NCI-H1436 (cell line): ENCODE measurements around the gene UCN2.
"Not testable (repeated sequence)": the region's sequence is repeated elsewhere in the genome, so short reads cannot be mapped to it uniquely, and the experiment has no call there.

Source experiments
- DNase-seq: peaks from one replicate; lab custom pipeline; 2025; lab: John Stamatoyannopoulos, UW

The UCN2 gene

DNA sequence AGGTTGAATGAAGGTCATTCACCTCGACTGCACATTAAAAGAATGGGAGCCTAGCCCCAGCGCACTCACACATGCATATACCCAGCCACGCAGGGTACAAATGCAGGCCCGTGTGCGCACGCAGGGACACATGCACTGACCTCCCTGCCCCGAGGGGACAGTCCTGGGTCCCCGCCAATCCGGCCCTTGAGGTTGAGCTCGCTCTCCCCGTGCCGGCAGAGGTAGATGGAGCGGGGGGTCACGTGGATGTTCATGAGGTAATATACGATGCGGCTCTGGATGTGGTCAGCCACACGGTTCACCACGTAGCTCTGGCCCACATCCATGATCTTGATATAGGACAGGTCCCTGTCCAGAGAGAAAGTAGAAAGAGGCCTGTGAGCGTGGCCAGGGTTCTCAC lies 27.5 kb downstream of the UCN2 start:
- DNase-seq = no peak

DNA sequence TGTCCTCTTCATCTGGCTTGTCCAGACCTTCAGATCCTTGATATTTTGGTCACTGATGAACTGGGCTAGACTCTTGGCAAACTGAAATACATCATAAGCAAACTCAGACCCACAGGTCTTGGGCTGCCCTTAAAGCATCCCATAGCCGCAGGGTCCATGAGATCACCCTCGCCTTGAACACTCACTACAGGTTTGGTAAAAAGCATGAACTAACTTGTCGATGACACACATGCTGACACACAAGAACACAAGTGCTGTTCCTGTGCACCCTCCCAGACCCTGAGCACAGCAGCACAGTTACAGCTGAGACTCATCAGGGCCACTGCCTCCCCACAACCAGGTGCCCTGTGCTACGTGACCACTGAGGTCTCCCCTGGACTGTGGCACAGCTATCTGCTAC lies 28.0 kb downstream of the UCN2 start:
- no peak for DNase-seq

DNA sequence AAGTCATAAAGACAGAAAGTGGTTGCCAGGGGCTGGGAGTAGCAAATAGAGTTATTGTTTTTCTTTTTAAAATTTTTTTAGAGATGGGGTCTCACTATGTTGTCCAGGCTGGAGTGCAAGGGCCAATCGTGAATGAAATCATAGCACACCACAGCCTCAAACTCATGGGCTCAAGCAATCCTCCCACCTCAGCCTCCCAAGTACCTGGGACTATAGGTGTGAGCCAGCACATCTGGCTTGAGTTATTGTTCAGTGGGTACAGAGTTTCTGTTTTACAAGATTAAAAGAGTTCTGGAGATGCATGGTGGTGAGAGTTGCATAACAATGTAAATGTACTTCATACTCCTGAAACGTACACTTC lies 30.6 kb downstream of the UCN2 start:
- DNase-seq = no peak

DNA sequence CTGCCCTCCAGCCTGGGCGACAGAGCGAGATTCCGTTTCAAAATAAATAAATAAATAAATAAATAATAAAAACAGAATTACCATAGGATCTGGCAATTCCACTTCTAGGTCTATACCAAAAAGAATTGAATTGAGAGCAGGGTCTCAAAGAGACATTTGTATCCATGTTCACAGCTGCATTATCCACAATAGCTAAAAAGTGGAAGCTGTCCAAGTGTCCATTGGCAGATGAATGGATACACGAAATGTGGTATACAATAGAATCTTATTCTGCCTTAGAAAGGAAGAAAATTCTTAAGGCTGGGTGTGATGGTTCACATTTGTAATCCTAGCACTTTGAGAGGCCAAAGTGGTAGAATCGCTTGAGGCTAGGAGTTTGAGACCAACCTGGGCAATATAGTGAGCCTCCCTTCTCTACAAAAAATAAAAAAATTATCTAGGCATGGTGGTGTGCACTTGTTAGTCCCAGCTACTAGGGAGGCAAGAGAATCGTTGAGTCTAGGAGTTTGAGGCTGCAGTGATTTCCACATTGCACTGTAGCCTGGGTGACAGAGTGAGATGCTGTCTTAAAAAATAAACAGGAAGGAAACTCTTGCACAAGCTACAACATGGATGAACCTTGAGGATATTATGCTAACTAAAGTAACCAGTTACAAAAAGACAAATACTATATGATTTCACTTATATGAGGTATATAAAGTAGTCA lies 31.2 kb downstream of the UCN2 start:
- DNase-seq = no peak

DNA sequence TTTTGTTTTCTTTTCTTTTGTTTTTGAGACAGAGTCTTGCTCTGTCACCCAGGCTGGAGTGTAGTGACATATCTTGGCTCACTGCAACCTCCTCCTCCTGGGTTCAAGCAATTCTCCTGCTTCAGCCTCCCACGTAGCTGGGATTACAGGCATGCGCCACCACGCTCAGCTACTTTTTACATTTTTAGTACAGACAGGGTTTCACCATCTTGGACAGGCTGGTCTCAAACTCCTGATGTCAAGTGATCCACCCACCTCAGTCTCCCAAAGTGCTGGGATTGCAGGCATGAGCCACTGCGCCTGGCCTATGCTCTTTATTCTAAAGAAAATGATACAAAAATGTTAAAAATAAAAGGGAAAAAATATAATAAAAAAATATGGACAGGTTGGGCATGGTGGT lies 32.9 kb downstream of the UCN2 start:
- DNase-seq = not testable (repeated sequence)

DNA sequence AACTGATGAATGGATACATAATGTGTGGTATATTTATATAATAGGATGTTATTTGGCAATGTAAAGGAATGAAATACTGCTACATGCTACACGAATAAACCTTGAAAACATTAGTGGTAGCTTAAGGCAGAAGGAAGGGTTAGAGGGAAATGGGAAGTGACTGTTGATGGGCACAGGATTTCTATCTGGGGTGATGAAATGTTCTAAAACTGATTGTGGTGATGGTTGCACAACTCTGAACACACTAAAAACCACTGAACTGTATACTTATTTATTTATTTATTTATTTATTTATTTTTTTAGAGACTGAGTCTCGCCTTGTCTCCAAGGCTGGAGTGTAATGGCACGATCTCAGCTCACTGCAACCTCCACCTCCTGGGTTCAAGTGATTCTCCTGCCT lies 34.8 kb downstream of the UCN2 start:
- DNase-seq = no peak

DNA sequence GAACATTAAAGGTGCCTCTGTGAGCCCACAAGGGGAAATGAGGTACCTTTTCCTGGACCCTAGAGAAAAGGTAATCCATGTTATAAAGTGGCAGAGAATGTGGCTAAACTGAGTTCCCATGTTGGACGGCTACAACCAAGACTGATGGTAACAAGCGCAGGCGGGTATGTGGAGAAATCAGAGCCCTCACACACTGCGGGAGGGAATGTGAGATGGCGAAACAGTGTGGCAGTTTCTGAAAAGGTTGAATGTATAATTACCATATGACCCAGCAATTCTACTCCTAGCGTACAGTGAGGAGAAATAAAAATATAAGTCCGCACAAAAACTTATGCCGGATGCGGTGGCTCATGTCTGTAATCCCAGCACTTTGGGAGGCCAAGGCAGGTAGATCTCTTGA lies 35.5 kb downstream of the UCN2 start:
- no peak for DNase-seq

DNA sequence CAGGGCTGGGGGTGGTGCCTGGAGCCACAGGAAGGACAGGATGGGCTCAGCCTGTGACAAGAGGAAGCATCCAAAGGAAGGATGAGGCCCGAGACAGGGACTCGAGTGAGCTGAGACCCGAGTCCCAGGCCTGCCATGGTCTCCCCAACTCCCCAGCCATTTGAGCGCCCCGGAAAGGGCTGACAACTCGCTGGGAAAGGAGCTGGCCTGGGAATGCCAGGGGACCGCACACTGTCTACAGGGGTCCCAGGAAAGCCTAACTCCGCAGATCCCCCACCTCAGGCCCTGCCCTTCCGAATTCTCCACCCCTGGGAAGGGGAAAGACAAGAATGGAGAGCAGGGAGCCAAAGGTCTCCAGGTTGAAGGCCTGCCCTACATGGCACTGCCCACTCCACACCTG lies 38.6 kb downstream of the UCN2 start:
- no peak for DNase-seq

DNA sequence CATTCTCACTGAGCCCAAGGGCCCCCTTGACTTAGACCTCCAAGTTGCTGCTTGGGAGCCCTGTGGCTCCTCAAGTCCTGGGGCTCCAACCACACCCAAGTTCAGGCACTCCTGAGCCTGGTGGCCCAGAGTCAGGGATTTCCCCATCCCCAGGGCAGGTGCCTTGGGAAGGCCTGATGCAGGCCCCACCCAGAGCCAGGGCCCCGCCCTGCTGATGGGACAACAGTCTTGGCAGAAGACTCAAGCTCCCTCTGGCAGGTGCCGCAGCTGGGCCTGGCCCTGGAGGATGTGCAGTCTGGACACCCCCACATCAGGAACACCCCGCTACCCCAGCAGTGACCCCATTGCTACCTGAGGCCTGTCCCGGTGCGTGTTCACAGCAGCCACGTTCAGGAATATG lies 41.9 kb downstream of the UCN2 start:
- no peak for DNase-seq

DNA sequence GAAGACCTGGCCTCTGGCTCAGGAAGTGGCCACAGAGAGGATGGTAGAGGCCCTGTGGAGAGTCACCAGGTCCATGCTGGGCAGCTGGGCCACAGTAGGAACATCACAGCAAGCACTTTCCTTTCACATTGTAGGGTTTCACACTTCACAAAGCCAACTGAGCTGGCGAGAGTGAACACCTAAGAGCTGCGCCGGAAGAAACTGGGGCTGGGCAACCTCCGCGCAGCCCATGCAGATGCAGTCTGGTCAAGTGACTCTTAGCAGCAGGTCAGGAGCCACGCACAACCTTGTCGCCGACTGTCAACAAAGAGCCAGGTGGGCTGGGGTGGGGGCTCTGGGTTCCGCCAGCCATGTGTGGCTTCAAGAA lies 44.3 kb downstream of the UCN2 start:
- no peak for DNase-seq

DNA sequence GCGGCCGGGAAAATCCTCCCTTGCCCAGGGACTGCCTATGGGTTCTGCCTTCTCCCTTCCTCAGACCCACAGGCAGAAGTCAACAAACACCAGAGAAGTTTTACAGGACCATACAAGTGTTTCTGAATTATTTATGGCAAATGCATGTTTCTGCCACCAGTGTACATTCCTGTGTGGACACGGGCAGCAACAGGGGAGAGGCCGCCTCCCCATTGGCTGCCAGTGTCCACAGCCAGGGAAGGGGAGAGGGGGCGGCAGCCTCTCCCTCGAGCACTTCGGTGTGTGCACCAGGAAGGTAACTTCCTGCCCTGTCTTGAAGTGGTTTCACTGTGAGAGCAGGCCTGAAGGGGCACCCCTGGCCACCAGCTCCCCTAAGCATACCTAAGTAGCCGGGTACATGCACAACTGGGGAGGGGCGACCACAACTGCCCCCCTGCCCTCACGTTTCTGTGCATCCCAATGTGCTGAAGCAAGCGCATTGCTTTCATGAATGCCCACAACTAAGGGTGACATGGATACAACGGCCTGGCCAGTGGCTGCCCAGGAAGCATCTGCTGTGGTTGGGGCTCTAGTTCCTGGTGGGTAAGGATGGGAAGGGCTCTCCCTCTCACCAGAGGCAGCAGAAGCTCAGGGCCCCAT lies 44.8 kb downstream of the UCN2 start:
- no peak for DNase-seq

DNA sequence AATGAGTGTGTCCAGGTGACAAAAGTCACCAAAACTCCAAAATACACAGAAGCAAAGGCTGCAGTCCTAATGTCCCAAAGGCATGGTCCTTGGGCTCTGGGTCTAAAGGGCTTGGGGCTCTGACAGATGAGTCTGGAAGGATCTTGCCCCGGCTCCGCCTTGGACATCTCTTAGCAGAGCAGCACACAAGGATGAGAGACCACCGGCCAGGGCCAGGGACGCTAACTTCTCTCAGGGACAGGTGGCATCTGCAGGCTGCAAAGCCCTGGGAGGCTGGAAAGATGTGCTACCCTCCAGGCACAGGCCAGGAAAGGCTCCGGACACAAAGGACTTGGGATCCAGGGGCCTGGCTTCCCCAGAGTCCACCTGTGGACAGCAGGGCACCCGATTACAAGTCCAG lies 45.5 kb downstream of the UCN2 start:
- no peak for DNase-seq

DNA sequence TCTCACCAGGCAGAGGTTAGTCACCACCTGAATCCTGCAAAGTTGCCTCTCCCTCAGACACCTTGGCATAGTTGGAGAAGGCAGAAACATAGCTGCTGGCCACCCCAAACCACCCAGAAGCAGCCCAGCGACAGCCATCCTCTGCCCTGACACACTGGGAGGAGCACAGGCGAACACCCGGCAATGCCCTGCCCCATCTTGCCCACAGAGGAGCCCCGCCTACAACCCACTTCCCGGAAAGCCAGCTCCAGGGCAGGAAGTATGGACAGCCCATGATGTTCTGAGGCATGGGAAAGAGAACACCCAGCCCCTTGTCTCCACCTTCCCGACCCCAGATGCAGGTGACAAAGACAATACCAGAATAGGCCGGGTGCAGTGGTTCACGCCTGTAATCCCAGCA lies 47.0 kb downstream of the UCN2 start:
- DNase-seq = no peak

DNA sequence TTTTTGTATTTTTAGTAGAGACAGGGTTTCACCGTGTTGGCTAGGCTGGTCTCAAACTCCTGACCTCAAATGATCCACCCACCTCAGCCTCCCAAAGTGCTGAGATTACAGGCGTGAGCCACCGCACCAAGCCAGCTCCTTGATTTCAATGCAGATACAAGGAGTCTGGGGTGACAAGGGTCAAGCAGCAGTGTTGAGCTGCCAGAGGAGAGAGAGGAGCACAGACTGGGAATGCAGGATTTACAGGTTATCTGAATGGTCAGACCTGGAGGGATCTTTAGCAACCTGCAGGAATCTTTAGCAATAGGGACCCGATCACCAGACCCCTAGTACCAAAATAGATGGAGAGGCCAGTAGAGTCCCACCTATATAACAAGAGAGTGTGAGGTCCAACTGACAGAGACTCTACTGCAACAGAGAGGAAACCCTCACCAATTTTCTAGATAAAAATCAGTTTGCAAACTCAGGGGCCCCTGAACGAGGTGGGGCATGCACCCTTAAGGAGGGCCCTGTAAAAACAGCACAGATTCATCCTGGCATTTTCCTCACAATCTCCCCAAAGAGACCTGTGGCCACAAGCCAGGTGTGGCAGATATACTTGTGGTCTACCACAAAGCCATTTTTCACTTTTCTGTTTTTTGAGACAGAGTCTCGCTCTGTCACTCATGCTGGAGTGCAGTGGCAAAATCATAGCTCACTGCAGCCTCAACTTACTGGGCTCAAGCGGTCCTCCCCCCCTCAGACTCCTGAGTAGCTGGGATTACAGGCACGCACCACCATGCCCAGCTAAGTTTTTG lies 49.0 kb downstream of the UCN2 start:
- DNase-seq = no peak
